ENCODE data around the gene MAPK4. TPM values are rescaled to one million over a fixed set of nuclear protein-coding genes. Genes with fewer than 3 reads are reported as not detected.

MAPK4 gene
- total RNA-seq, 6 experiments from 2014 or later = not detected

DNA sequence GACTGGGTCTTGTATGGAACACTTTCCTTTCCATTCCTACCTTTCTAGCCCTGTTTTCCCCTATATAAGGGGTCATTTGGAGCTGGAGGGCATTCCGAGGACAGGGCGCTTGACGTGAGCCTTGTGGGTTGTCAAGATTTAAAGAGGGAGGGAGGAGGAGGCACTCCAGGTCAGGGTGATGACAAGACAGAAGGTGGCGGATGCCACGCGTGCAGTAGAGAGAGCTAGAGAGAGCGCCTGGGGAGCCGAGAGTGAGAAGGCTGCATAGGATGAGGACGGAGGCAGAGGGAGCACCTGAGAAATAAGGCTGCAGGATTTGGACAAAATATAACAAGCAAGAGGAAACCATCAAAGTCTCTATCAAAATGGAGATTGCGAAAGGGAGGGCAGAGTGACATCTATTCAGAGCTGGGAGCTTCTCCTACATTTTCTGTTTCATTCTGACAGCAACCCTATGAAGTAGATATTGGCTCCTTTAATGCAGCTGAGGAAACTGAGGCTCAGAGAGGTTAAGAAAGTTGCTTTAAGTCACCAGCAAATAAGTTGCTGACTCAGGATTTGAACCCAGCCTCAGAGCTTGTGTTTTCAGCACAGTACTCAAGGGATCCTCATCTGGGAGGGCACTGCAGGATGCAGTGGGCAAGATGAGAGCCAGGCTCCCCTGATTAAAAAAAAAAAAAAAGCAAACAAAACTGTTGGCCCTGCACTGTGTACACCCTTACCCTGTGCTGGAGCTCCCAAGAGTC, 135.7 kb downstream of the MAPK4 start:
- TF ChIP-seq, protein P1, sequence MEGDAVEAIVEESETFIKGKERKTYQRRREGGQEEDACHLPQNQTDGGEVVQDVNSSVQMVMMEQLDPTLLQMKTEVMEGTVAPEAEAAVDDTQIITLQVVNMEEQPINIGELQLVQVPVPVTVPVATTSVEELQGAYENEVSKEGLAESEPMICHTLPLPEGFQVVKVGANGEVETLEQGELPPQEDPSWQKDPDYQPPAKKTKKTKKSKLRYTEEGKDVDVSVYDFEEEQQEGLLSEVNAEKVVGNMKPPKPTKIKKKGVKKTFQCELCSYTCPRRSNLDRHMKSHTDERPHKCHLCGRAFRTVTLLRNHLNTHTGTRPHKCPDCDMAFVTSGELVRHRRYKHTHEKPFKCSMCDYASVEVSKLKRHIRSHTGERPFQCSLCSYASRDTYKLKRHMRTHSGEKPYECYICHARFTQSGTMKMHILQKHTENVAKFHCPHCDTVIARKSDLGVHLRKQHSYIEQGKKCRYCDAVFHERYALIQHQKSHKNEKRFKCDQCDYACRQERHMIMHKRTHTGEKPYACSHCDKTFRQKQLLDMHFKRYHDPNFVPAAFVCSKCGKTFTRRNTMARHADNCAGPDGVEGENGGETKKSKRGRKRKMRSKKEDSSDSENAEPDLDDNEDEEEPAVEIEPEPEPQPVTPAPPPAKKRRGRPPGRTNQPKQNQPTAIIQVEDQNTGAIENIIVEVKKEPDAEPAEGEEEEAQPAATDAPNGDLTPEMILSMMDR (IDR thresholded peaks at IDR 0.05) = no peak
- Mint-ChIP-seq H3K27ac (no peak overlapping the region), H3K4me3 (no peak overlapping the region), H3K36me3 (ENCODE audit: low read depth) (no peaks in the 10 kb centered on the region), H3K9me3 (peaks cover 36% of the 10 kb centered on the region), H3K27me3 (ENCODE audit: insufficient read depth) (0 out of 2 replicates have a peak, but pooled peaks cover 1% of the 10 kb centered on the region), H3K4me1 (ENCODE audit: low read depth) (no peaks in the 10 kb centered on the region)
- no peak for DNase-seq

DNA sequence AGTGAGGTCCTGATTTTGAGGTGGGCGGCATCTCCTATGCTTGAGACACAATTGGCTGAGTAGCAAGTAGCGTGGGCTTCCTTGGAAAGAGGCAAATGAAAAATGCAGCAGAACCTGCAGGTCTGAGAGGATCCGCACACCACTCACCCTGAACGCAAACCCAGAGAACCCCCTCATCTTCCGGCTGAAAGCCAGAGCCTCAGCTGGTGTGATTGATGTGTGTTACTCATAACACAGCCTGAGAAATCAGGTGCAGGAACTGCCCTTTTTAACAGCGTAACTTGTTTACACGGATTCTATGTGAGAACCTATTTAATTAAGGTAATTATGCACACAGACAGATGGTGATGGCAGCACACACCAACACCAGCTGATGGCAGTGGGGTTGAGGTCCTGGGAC, 136.5 kb downstream of the MAPK4 start:
- peaks cover 2% of the 10 kb centered on the region; the same call in 1 of the 2 replicates for H3K27me3 Mint-ChIP-seq (ENCODE audit: insufficient read depth)
- no peaks in the 10 kb centered on the region for H3K4me1 Mint-ChIP-seq (ENCODE audit: low read depth)
- no peaks in the 10 kb centered on the region for H3K36me3 Mint-ChIP-seq (ENCODE audit: low read depth)
- no peak for DNase-seq
- TF ChIP-seq, protein P1 (IDR thresholded peaks at IDR 0.05) = no peak
- peaks cover 36% of the 10 kb centered on the region for H3K9me3 Mint-ChIP-seq
- H3K4me3 Mint-ChIP-seq = no peak overlapping the region
- no peak overlapping the region for H3K27ac Mint-ChIP-seq

DNA sequence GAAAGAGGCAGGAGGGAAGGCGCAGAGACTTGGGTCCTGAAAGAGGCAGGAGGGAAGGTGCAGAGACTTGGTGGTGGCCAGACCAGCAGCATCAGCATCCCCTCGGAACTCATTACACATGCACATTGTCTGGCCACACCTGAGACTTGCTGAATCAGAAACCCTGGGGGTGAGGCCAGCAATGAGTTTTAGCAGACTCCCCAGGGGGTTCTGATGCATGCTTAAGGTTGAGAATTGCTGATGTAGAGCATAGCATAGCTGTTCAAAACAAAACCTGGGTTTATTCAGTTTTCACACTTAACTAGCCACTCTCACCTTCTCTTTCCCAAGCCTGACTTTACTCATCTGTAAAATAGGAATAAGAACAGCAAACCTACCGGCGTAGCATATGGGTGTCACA, 137.0 kb downstream of the MAPK4 start:
- TF ChIP-seq, protein P1 (IDR thresholded peaks at IDR 0.05) = no peak
- Mint-ChIP-seq H3K36me3 (ENCODE audit: low read depth) (no peaks in the 10 kb centered on the region), H3K27me3 (ENCODE audit: insufficient read depth) (peaks cover 2% of the 10 kb centered on the region; the same call in 1 of the 2 replicates), H3K9me3 (peaks cover 36% of the 10 kb centered on the region), H3K4me1 (ENCODE audit: low read depth) (no peaks in the 10 kb centered on the region), H3K4me3 (no peak overlapping the region), H3K27ac (no peak overlapping the region)
- DNase-seq = no peak

DNA sequence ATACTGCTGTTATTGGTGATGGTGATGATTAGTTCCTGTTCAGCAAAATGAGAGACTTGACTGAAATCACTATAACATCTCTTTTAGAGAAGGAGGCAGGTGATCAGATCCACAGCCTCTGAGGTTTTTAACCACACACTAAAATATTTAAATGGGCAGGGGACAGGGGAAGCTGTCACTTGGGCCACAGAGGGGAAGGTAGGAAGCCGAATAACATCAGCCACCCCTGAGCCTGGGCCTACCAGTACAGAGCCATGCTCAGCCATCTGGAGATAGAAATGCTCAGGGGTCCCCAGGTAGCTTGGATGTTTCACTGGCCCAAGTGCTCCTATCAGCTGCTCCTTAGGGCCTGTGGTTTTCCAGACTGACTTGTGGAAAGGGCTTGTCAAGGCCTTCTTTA, 137.6 kb downstream of the MAPK4 start:
- Mint-ChIP-seq H3K27me3 (ENCODE audit: insufficient read depth) (peaks cover 2% of the 10 kb centered on the region; the same call in 1 of the 2 replicates), H3K27ac (no peak overlapping the region), H3K4me3 (no peak overlapping the region), H3K4me1 (ENCODE audit: low read depth) (no peaks in the 10 kb centered on the region), H3K36me3 (ENCODE audit: low read depth) (no peaks in the 10 kb centered on the region), H3K9me3 (peaks cover 36% of the 10 kb centered on the region)
- TF ChIP-seq, protein P1 (IDR thresholded peaks at IDR 0.05) = no peak
- DNase-seq = no peak

DNA sequence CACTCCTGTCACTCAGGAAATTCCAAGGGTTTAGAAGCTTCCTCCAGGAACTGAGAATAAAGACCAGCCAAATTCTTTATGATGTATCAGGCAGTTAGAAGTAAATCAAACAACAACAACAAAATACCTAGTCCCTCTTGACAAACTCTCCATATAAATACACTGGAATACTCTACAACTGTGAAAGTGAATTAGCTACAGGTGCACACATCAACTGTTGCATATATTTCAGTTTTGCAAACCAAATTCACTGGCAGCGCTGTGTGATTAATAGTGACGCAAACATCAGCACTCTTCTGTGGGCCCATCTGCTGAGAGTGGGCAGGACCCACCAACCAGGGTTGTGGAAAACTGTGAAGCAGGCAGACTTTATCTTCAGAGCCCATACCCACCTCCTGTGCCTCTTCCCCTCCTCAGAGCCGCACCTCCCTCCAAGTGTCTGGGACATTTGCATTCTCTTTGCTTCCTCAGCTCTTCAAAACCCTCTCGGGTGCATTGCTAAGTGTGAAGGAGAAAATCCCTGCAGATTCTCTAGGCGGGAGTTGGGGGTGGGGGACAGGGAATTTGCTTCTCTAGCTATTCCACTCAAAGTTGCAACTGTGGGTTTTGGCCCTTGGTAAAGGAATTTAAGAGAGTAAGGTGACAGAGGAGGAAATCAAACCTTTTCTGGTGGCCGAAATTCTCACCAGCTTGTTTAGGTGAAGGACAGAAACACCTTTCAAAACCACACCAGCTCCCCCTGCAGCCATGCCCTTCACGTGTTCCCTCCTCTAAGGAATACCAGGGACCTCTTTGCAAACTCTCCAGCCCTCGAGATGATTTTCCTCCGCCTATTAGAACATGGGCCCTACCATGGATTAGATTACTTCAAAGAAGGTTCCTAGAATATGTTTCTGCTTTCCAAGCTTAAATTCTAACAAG, 140.6 kb downstream of the MAPK4 start:
- no peak for DNase-seq
- H3K36me3 Mint-ChIP-seq (ENCODE audit: low read depth) = no peaks in the 10 kb centered on the region
- H3K4me1 Mint-ChIP-seq (ENCODE audit: low read depth) = no peaks in the 10 kb centered on the region
- H3K27ac Mint-ChIP-seq = no peak overlapping the region
- H3K27me3 Mint-ChIP-seq (ENCODE audit: insufficient read depth) = peaks cover 2% of the 10 kb centered on the region; the same call in 1 of the 2 replicates
- TF ChIP-seq, protein P1 (IDR thresholded peaks at IDR 0.05) = no peak
- H3K4me3 Mint-ChIP-seq = no peak overlapping the region
- H3K9me3 Mint-ChIP-seq = peaks cover 21% of the 10 kb centered on the region

All from HFFc6 (cell line).